ENCODE results near the gene TNFAIP8L3. TPM values are rescaled to one million over a fixed set of nuclear protein-coding genes. Genes with fewer than 3 reads are reported as not detected.

TNFAIP8L3 gene
- total and polyA plus RNA-seq, 2 donors, result 0.47 to 4.7 TPM

- no peak overlapping the region for H3K27ac ChIP-seq (ENCODE audit: low read depth in 1 of 2, low read length in 1 of 2)
- H3K9me3 ChIP-seq (ENCODE audit: control insufficient read depth in 2 of 2, insufficient read depth in 1 of 2, low read length in 1 of 2), result no peaks in the 10 kb centered on the region
- WGBS, result 97% methylated on average over 3 of the region's 3 CpGs
- peaks cover 0 to 9% of the 10 kb centered on the region in 2 donors for H3K27me3 ChIP-seq (ENCODE audit: control insufficient read depth in 2 of 2, insufficient read depth in 1 of 2, low read length in 1 of 2)
- no peak overlapping the region for H3K4me3 ChIP-seq (ENCODE audit: low read length in 2 of 2)
- no peaks in the 10 kb centered on the region for H3K36me3 ChIP-seq (ENCODE audit: control insufficient read depth in 2 of 2, insufficient read depth in 2 of 2, low read length in 1 of 2)
- no peak for DNase-seq (ENCODE audit: low read depth in 6 of 9, low spot score in 9 of 9)
- H3K4me1 ChIP-seq (ENCODE audit: control insufficient read depth in 2 of 2, insufficient read depth in 2 of 2, low read length in 2 of 2), result no peaks in the 10 kb centered on the region
Measured at GRCh38 chr15:51107612-51108011, 12.9 kb upstream of the TNFAIP8L3 start.

- H3K4me3 ChIP-seq (ENCODE audit: low read length in 2 of 2), result no peak overlapping the region
- no peaks in the 10 kb centered on the region for H3K9me3 ChIP-seq (ENCODE audit: control insufficient read depth in 2 of 2, insufficient read depth in 1 of 2, low read length in 1 of 2)
- peaks cover 0 to 9% of the 10 kb centered on the region in 2 donors for H3K27me3 ChIP-seq (ENCODE audit: control insufficient read depth in 2 of 2, insufficient read depth in 1 of 2, low read length in 1 of 2)
- no peaks in the 10 kb centered on the region for H3K36me3 ChIP-seq (ENCODE audit: control insufficient read depth in 2 of 2, insufficient read depth in 2 of 2, low read length in 1 of 2)
- H3K27ac ChIP-seq (ENCODE audit: low read depth in 1 of 2, low read length in 1 of 2), result no peak overlapping the region
- no peaks in the 10 kb centered on the region for H3K4me1 ChIP-seq (ENCODE audit: control insufficient read depth in 2 of 2, insufficient read depth in 2 of 2, low read length in 2 of 2)
- DNase-seq (ENCODE audit: low read depth in 6 of 9, low spot score in 9 of 9), result no peak
Measured at GRCh38 chr15:51106481-51106880, 11.8 kb upstream of the TNFAIP8L3 start.

GRCh38 chr15:51105430-51106016, 10.8 kb upstream of the TNFAIP8L3 start:
- Histone ChIP-seq H3K27me3 (ENCODE audit: control insufficient read depth in 2 of 2, insufficient read depth in 1 of 2, low read length in 1 of 2) (peaks cover 0 to 11% of the 10 kb centered on the region in 2 donors), H3K4me3 (ENCODE audit: low read length in 2 of 2) (no peak overlapping the region), H3K36me3 (ENCODE audit: control insufficient read depth in 2 of 2, insufficient read depth in 2 of 2, low read length in 1 of 2) (no peaks in the 10 kb centered on the region), H3K4me1 (ENCODE audit: control insufficient read depth in 2 of 2, insufficient read depth in 2 of 2, low read length in 2 of 2) (no peaks in the 10 kb centered on the region), H3K27ac (ENCODE audit: low read depth in 1 of 2, low read length in 1 of 2) (no peak overlapping the region), H3K9me3 (ENCODE audit: control insufficient read depth in 2 of 2, insufficient read depth in 1 of 2, low read length in 1 of 2) (no peaks in the 10 kb centered on the region)
- 84% methylated on average over 4 of the region's 4 CpGs for WGBS
- DNase-seq (ENCODE audit: low read depth in 6 of 9, low spot score in 9 of 9), result no peak

- WGBS, result 79% methylated on average over 3 of the region's 3 CpGs
- H3K27ac ChIP-seq (ENCODE audit: low read depth in 1 of 2, low read length in 1 of 2), result no peak overlapping the region
- no peaks in the 10 kb centered on the region for H3K9me3 ChIP-seq (ENCODE audit: control insufficient read depth in 2 of 2, insufficient read depth in 1 of 2, low read length in 1 of 2)
- peaks cover 0 to 11% of the 10 kb centered on the region in 2 donors for H3K27me3 ChIP-seq (ENCODE audit: control insufficient read depth in 2 of 2, insufficient read depth in 1 of 2, low read length in 1 of 2)
- H3K36me3 ChIP-seq (ENCODE audit: control insufficient read depth in 2 of 2, insufficient read depth in 2 of 2, low read length in 1 of 2), result no peaks in the 10 kb centered on the region
- no peaks in the 10 kb centered on the region for H3K4me1 ChIP-seq (ENCODE audit: control insufficient read depth in 2 of 2, insufficient read depth in 2 of 2, low read length in 2 of 2)
- H3K4me3 ChIP-seq (ENCODE audit: low read length in 2 of 2), result no peak overlapping the region
- no peak for DNase-seq (ENCODE audit: low read depth in 6 of 9, low spot score in 9 of 9)
Measured at GRCh38 chr15:51104512-51104911, 9.8 kb upstream of the TNFAIP8L3 start.

GRCh38 chr15:51103330-51103729, 8.6 kb upstream of the TNFAIP8L3 start:
- no peak overlapping the region for H3K27ac ChIP-seq (ENCODE audit: low read depth in 1 of 2, low read length in 1 of 2)
- 87% methylated on average over 1 of the region's 1 CpG for WGBS
- no peaks in the 10 kb centered on the region for H3K4me1 ChIP-seq (ENCODE audit: control insufficient read depth in 2 of 2, insufficient read depth in 2 of 2, low read length in 2 of 2)
- H3K27me3 ChIP-seq (ENCODE audit: control insufficient read depth in 2 of 2, insufficient read depth in 1 of 2, low read length in 1 of 2), result peaks cover 0 to 15% of the 10 kb centered on the region in 2 donors
- H3K36me3 ChIP-seq (ENCODE audit: control insufficient read depth in 2 of 2, insufficient read depth in 2 of 2, low read length in 1 of 2), result no peaks in the 10 kb centered on the region
- no peak overlapping the region for H3K4me3 ChIP-seq (ENCODE audit: low read length in 2 of 2)
- no peaks in the 10 kb centered on the region for H3K9me3 ChIP-seq (ENCODE audit: control insufficient read depth in 2 of 2, insufficient read depth in 1 of 2, low read length in 1 of 2)
- DNase-seq (ENCODE audit: low read depth in 6 of 9, low spot score in 9 of 9), result no peak

- H3K4me1 ChIP-seq (ENCODE audit: control insufficient read depth in 2 of 2, insufficient read depth in 2 of 2, low read length in 2 of 2), result no peaks in the 10 kb centered on the region
- peaks cover 4 to 34% of the 10 kb centered on the region in 2 donors for H3K27me3 ChIP-seq (ENCODE audit: control insufficient read depth in 2 of 2, insufficient read depth in 1 of 2, low read length in 1 of 2)
- WGBS, result 80% methylated on average over 9 of the region's 9 CpGs
- H3K4me3 ChIP-seq (ENCODE audit: low read length in 2 of 2), result no peak overlapping the region
- H3K36me3 ChIP-seq (ENCODE audit: control insufficient read depth in 2 of 2, insufficient read depth in 2 of 2, low read length in 1 of 2), result no peaks in the 10 kb centered on the region
- no peak for DNase-seq (ENCODE audit: low read depth in 6 of 9, low spot score in 9 of 9)
- H3K9me3 ChIP-seq (ENCODE audit: control insufficient read depth in 2 of 2, insufficient read depth in 1 of 2, low read length in 1 of 2), result no peaks in the 10 kb centered on the region
- no peak overlapping the region for H3K27ac ChIP-seq (ENCODE audit: low read depth in 1 of 2, low read length in 1 of 2)
Measured at GRCh38 chr15:51100785-51101489, 6.2 kb upstream of the TNFAIP8L3 start.

- no peaks in the 10 kb centered on the region for H3K9me3 ChIP-seq (ENCODE audit: control insufficient read depth in 2 of 2, insufficient read depth in 1 of 2, low read length in 1 of 2)
- DNase-seq (ENCODE audit: low read depth in 6 of 9, low spot score in 9 of 9), result no peak
- H3K36me3 ChIP-seq (ENCODE audit: control insufficient read depth in 2 of 2, insufficient read depth in 2 of 2, low read length in 1 of 2), result no peaks in the 10 kb centered on the region
- H3K27me3 ChIP-seq (ENCODE audit: control insufficient read depth in 2 of 2, insufficient read depth in 1 of 2, low read length in 1 of 2), result peaks cover 22 to 42% of the 10 kb centered on the region in 2 donors
- no peak overlapping the region for H3K4me3 ChIP-seq (ENCODE audit: low read length in 2 of 2)
- no peaks in the 10 kb centered on the region for H3K4me1 ChIP-seq (ENCODE audit: control insufficient read depth in 2 of 2, insufficient read depth in 2 of 2, low read length in 2 of 2)
- H3K27ac ChIP-seq (ENCODE audit: low read depth in 1 of 2, low read length in 1 of 2), result no peak overlapping the region
Measured at GRCh38 chr15:51099185-51099584, 4.5 kb upstream of the TNFAIP8L3 start.

GRCh38 chr15:51098331-51098619, 3.6 kb upstream of the TNFAIP8L3 start:
- H3K9me3 ChIP-seq (ENCODE audit: control insufficient read depth in 2 of 2, insufficient read depth in 1 of 2, low read length in 1 of 2), result no peaks in the 10 kb centered on the region
- H3K4me3 ChIP-seq (ENCODE audit: low read length in 2 of 2), result no peak overlapping the region
- H3K27me3 ChIP-seq (ENCODE audit: control insufficient read depth in 2 of 2, insufficient read depth in 1 of 2, low read length in 1 of 2), result peaks cover 31 to 51% of the 10 kb centered on the region in 2 donors
- no peak overlapping the region for H3K27ac ChIP-seq (ENCODE audit: low read depth in 1 of 2, low read length in 1 of 2)
- DNase-seq (ENCODE audit: low read depth in 6 of 9, low spot score in 9 of 9), result no peak
- H3K36me3 ChIP-seq (ENCODE audit: control insufficient read depth in 2 of 2, insufficient read depth in 2 of 2, low read length in 1 of 2), result no peaks in the 10 kb centered on the region
- no peaks in the 10 kb centered on the region for H3K4me1 ChIP-seq (ENCODE audit: control insufficient read depth in 2 of 2, insufficient read depth in 2 of 2, low read length in 2 of 2)
- WGBS, result 98% methylated on average over 1 of the region's 1 CpG

GRCh38 chr15:51097553-51098330, 3.0 kb upstream of the TNFAIP8L3 start:
- H3K27ac ChIP-seq (ENCODE audit: low read depth in 1 of 2, low read length in 1 of 2), result no peak overlapping the region
- DNase-seq (ENCODE audit: low read depth in 6 of 9, low spot score in 9 of 9), result no peak
- 45% methylated on average over 5 of the region's 5 CpGs for WGBS
- H3K36me3 ChIP-seq (ENCODE audit: control insufficient read depth in 2 of 2, insufficient read depth in 2 of 2, low read length in 1 of 2), result no peaks in the 10 kb centered on the region
- no peaks in the 10 kb centered on the region for H3K9me3 ChIP-seq (ENCODE audit: control insufficient read depth in 2 of 2, insufficient read depth in 1 of 2, low read length in 1 of 2)
- H3K27me3 ChIP-seq (ENCODE audit: control insufficient read depth in 2 of 2, insufficient read depth in 1 of 2, low read length in 1 of 2), result peaks cover 36 to 56% of the 10 kb centered on the region in 2 donors
- H3K4me3 ChIP-seq (ENCODE audit: low read length in 2 of 2), result no peak overlapping the region
- H3K4me1 ChIP-seq (ENCODE audit: control insufficient read depth in 2 of 2, insufficient read depth in 2 of 2, low read length in 2 of 2), result no peaks in the 10 kb centered on the region
